HG02970 (cell line): ENCODE measurements around the gene IL3.

ENCODE experiments used
- ATAC-seq: cut with Tn5 transposase; IDR thresholded peaks from one replicate; pipeline ENCODE4 v1.9.1; 2021; ENCODE audit warnings: mild to moderate bottlenecking, moderate library complexity, moderate number of reproducible peaks; ENCODE audit not compliant: unreplicated experiment, low FRiP score

Gene IL3

DNA sequence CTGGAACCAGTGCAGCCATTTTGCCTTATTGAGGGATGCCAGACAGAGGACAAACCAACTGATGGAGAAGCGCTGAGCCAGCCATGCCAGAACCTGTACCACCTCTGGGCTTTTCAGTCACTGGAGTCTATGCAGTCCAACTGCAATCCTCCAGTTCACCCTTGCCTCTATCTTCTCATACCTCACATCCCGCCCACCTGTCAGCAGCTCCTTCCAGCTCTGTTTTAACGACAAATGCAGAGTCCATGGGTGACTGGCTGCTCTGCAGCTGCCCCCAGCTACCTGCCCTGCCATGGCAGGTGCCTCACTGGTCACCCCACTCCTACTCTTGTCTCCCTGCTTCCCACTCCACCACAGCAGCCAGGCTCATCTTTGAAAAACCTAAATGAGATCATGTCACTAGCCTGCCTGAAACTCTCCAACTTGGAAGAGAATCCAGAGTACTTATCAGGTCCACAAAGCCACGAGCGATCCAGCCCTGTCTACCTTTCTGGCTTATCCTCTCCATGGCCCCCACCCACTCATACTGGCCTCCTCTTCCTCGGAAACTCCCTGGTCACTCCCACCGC lies 35.0 kb upstream of the IL3 start:
- ATAC-seq = no peak

DNA sequence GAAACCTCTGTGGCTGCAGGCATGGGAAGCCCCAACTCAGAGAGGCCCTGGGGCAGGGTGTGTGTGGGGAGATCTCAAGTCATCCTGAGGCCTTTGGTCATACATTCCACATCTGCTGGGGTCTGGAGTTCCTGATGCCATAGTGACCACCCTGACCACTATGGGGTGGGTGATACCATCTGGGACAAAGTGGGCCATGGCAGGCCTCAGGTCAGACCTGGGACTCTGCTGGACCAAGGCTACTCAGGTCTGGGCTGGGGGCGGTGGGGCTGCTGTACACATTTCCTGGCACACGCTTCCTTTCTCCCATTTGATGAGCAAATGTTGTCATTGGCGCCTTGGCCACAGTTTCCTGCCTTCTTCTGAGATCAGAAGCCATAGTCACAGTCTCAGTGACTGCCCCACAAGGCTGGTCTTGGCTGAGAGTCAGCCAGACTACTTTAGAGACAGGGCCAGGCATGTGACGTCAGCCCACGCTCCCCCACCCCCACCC lies 33.9 kb upstream of the IL3 start:
- ATAC-seq = no peak

DNA sequence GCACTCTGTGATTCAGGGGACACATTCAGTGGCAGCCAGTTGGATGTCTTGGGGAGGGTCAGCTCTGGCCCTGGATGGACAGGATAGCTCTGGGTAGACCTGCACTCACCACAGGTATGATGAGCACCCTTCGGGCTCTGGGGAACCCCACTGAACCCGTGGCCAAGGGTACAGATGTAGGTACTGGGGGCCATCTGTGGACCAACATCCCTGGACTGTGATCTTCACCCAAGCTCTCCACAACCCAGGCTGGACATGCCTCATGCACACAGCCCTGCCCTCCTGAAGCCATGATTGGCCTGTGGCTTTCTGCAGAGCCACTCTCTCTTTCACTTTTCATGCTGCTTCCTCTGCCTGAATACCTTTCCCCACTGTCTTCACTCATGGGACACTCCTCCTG lies 33.4 kb upstream of the IL3 start:
- no peak for ATAC-seq

DNA sequence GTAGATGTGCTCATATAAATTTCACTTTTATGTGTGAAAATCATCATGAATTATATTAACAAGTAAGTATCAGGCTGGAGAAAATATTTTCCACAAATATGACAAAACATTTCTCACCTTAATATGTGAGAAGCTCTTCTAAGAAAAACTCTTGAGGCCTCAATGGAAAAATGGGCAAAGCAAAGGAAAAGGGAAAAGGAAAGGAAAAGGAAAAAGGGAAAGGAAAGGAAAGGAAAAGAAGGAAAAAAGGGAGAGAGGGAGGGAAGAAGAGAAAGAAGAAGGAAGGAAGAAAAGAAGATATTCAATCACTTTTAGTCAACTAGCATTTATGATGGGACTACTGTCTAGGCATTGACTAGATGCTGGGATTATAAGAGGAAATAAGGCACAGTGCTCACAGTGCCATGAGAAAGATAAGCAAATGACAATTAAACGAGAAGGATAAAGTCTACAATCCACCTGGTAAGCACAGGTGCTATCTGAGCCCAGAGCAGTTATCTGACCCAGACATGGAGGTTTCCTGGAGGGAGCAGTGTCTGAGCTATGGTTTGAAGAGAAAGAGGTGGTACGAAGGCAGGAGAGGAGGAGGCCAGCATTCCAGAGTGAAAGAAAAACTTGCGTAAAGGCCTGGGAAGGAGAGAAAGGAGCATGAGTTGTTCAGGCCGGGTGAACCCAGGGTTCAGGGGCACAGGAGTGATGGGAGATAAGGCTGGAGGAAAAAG lies 30.7 kb upstream of the IL3 start:
- no peak for ATAC-seq

DNA sequence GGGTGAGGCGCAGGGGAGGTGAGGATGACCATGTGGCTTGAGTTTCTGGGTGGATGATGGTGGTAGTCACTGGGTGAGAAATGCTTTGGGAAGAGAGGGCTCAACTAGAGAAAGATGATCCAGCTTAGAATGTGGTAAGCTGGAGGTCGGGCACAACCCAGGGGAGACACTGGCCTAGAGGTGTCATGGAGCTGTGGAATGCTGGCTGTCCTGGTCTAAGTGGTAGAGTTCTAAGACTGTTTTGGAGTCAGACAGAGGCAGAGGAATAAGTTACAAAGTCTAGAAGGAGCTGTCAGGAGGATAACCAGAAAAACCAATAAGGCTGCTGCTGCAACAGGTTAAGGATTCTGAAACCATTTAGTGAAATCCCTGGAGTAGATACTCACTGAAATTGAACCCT lies 29.8 kb upstream of the IL3 start:
- no peak for ATAC-seq

DNA sequence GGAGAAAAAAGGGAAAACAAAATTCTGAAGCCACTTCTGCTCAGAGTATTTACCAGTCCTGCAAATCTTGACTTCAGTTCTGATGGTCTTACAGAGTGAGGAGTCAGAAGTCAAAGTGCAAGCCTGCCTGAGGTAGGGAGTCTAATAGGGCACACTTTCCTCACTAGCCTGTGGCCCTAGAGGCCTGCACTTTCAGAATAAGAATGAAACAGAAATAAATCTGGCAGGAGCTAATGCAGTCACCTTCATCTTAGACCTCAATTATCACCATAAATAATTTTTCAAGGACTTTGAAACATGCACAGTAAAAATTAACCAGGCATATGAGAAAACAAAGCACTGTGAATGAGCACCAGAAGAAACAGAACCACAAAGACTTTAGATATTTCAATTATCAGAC lies 28.3 kb upstream of the IL3 start:
- no peak for ATAC-seq

DNA sequence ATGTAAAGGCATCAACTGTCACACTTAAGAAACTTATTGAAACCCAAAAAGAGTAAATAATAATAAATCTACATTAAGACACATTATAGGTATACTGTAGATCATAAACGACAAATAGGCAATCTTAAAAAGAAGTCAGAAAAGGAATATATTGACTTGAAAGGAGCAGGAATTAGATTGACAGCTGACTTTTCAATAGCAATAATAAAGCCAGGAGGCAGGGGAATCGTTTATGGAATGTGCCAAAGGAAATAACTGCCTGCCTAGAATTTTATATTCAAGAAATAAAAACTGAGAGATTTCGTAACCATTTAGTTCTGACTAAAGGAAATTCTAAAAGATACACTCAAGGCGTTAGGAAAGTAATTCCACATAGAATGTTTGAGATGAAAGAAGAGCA lies 27.3 kb upstream of the IL3 start:
- ATAC-seq = no peak

DNA sequence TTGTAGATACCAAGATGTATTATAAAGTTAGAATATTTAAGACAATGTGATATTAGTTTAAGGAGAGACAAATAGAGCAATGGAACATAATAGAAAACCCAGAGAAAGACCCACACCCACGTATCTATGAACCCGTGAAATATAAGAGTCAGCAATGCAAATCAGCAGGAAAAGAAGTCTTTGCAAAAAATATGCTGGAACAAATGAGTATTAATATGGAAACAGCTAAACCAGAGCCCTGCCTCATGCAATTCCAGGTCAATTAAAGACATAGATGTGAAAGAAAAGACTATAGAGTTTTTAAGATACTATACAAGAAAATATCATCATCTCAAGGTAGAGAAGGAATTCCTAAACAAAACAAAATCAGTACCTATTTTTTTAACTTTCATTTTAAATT lies 23.1 kb upstream of the IL3 start:
- ATAC-seq = no peak

DNA sequence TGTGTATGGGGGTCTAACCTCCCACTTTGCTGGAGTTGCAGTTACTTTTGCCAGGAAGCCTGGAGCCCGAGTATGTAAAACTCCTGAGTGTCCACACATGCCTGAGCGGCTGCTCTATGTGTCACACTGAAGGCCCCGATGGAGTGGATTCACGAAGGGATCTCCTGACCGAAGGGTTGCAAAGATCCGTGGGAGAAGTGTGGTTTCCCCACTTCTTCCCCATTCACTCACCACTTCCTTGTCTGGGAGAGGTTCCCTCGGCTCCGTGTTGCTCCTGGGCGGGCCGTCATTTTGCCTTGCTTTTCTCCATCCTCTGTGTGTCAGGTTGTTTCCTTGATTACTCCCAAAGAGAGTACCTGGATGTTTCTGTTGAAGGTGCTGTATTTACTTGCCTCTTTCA lies 16.2 kb upstream of the IL3 start:
- ATAC-seq = no peak

DNA sequence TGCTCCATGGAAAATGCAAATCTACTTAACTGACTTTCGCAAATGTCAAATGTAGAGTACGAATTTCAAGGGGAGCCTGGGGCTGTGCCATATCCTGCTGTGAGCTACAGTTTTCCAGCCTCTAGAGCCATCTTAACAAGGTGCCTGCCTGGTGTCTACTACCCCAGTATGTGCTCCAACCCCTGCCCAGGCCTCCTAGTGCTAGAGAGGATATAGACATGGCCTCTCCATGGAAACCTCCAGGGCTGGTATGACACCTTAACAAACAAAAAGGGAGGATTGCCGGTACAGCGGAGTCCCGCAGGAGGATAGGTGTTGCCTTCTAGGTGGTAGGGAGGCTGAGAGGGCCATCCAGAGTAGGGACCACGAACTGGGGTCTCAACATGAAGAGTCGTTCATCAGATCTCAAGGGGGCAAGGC lies 13.6 kb upstream of the IL3 start:
- no peak for ATAC-seq

DNA sequence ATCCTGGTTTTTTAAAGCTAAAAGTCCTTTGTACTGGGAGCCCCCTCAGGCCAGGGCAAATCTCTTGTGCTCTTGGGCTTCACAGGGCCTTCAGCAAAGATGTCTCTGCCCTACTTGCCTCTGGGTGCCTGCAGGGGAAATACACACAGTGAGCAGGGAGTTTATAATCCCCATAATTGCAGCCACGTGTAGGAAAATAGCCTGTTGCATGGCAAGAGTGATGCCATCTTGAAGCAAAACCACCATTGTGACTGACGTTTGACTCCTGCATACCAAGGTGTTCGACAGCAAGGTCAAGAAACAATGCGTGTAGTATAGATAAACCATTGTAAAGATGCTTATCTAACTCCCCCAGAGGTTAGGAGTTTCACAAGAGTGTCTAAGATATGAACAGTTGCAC lies 11.4 kb upstream of the IL3 start:
- no peak for ATAC-seq

DNA sequence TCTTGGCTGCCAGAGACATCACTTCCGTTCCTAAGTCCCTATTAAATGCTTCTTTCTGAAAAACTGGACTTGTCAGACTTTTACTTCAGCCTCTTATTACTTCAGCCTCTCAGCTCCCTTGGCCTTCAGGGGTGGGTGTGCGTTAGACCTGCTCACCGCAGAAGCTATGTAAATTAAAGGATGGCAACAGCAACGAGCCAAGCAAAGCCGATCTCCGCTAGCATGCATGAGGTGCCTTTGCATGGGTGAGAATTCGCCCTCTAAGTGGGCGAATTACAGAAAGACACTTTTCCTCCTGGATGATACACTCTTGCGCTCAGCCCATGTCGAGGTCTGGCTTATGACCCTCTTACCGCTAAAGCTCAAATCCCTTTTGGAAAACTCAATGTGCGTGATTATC lies 10.9 kb upstream of the IL3 start:
- ATAC-seq = no peak

DNA sequence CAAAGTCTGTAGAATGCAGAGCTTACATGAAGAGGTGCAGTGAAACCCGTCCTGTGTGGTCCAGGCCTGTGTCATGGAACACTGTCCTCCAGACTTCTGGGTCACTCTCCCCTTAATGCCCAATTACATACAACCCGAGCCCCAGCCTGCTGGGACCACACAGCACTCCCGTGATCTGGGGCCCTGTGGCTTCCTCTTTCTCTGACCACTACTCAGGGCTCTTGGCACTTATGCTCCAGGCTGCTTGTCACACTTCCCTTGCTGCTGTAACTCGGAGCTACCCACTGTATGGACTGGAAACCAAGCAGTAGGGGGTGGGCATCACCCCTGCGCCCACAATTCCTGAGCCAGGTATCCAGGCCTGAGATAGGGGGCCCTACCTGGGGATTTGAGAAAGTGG lies 10.3 kb upstream of the IL3 start:
- no peak for ATAC-seq

DNA sequence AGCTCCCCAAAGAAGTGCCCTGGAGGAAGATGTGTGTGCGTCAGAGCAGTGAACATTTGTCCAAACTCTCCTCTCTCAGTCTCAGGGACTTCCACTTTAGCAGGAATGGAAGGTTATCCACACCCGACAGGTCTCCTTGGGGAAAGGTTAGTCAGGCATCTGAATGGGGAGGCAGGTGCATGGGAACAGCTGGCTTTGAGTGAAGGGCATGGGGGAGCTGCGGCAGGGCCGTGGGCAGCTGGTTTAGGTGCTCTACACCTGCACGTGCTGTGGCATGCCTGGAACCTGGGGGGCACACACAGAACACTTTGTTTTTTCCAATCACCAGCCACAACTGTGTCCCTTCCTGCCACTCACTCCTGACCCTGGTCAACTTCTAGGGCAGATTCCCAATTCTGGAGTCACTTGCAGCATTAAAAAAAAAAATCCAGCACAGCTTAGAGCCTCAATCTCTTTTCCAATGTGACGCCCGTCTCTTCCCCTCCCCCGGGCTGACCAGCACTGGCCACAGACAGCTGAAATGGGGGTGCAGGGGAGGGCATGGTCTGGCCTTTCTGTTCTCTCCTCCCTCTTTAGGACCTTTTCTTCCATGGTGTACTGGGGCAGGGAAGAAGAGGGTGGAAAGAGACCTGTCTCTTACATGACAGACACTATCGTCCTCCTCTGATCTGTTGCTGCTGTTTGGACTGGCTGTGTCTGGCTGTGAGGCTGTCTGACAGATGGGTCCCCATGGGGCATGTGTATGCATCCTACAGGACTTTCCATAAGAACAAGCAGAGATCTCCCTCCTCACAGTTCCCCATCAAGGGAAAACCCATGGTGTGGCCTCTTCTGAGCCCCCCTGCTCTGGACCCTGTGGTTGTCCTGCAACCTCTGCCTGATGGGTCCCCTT lies 9.5 kb upstream of the IL3 start:
- no peak for ATAC-seq

DNA sequence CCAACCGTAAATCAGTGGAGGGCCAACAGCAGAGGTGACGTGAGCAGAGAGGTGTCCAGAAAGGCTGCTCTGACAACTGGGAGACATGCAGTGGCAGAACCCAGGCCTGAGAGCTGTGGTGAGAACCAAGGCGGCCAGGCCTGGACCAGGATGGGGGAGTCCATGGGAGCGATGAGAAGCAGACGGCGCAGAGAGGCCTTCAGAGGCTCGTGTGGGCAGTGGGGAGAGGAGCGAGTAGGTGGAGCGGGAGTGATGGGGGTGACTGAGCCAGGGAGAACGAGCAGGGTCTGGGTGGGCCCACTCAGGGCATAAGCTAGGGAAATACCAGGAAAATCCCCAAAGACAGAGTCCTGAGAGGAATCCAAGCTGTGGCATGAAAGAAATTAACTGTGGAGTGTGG lies 7.9 kb upstream of the IL3 start:
- no peak for ATAC-seq

DNA sequence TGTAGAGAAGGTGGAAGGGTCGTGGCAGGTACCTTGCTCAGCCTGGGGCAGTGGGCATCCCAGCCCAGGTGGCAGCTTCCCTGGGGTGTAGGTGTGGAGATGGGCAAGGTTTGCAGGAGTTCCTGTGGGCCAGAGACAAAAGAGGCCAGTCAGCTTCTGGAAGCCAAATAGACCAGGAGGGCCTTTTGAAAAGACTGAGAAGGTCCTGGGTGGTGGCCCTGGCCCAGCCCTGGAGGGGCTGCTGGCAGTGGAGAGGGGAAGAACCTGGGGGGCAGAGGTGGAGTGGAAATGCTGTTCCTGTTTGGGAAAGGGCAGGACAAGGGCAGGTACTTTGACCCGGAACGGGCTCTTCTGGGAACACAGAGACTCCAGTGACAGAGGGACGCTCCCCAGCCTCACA lies 7.0 kb upstream of the IL3 start:
- no peak for ATAC-seq

DNA sequence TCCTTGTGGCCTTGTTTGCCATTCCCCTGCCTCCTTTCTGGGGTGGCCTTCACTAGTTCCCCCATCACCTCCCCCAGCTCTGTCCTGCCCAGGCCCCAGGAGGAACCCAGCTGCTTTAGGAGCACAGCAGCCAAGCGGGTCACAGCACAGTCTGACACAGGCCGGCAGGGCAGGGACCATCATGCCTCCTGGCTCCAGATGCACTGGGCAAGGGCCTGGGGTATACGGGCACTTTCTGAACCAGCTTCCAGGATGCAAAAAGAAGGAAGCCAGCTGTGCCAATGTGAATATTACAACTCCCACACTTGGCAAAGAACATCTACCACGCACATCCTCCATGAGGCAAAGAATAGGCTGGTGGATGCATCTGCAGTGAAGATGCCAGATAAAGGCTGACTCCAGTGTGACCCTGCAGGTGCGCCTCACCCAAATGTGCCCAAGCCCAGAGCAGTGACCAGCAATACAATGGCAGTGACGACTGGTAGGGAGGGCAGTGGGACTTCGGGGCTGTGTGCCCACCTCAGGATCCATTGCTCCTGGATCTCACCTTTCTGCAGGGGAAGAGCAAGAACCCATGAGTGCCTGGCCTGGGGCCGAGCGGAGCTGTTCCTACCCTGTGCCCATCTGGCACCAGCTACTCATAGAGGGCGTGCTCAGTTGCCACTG lies 6.3 kb upstream of the IL3 start:
- ATAC-seq = no peak

DNA sequence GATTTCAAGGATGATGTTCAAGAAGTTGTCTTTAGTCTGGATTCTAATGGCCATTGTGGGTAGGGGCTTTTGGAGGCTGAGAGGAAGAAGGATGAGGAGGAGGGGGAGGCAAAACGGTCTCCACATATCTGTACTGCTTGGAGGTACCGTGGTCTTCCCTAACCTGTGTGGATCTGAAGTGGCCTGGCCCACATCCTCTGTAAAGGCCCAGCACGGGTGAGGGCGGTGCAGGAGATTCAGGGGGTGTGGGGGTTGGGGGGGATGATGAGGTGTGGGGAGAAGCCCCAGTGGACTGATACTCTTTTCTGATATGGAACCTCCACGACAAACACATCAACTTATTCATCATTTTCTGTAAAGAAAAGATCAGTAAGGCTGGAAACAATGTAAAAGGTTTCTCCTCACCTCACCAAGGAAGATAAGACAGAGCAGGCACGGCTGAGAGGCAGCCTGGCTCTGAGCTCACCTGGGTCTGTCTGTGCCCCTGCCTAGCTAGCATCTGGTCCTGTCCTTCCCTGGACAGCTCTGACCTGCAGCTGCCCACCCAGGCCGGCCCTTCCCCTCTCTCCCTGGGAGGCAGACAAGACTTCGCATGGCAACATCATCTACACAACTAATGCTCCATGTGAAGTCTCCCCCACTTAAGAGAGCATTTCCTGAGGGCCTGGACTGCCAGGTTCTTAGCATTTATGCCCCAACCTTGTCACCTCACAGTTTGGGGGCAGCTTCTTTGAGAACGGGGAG lies 5.6 kb upstream of the IL3 start:
- ATAC-seq = no peak

DNA sequence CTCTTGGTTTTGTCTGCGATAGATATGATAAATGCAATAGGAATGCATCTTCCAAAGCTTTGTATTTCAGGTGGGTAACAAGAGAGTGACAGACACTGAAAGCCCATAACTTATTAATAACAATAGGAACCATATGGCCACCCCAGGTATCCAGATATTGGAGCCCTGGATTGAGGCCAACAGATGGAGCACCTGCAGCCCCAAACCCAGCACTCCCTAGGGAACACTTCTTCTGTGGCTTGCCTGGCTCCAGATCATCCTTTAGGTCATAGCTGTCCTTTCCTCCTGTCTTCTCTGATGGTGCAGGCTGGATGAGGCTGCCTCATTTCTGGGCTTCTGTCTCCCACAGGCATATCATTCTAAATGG lies 5.0 kb upstream of the IL3 start:
- ATAC-seq = no peak

DNA sequence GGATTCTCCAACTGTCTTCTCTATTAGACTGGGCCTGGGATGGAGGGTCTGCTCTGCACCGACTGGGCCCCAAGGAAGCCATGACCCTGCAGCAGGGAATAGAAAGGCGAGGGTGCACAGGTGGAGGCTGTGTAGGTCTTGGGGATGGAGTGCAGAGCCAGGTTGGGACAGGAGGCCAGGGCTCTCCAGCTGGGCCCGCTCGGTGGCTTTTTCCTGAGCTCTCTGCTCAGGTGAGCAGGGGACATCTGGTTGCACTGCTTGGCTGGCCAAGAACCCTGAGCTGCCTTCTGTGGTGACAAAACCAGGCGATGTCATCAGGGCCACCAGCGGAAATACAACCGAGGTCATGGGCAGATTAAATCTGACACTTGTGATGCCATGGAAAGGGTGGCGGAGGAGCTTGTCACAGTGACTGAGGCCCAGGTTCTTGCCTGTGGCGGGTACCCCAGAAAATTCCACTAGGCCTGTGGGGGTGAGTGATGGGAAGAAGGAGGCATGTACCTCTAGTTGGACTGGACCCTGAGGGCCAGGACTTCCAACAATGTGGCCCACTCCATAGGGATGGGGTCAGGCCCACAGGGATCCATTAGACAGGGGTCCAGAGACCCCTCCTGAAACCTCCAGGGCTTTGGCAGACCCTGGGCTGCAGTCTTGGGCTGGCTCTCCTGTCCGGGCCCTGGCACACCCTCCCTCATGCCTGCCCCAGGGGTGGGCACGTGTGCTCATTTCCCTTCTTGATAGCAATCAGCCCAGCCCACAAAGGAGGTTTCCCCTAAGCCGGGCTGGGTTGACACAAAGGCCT lies 4.4 kb upstream of the IL3 start:
- ATAC-seq = no peak
